ENCODE data around the gene AJUBA. TPM values are rescaled to one million over a fixed set of nuclear protein-coding genes. Genes with fewer than 3 reads are reported as not detected.

Gene AJUBA
- total RNA-seq, 1 experiment from 2014 or later: 28.8 TPM

GRCh38 chr14:23028799-23029198 lies 46.4 kb upstream of the AJUBA start:
- Mint-ChIP-seq H3K4me1 (peaks cover 22% of the 10 kb centered on the region), H3K9me3 (no peaks in the 10 kb centered on the region), H3K36me3 (peaks cover 69% of the 10 kb centered on the region), H3K27ac (no peak overlapping the region; the same call in 1 of the 2 replicates), H3K4me3 (no peak overlapping the region), H3K27me3 (ENCODE audit: low read depth) (no peaks in the 10 kb centered on the region)
- no peak for ATAC-seq
- DNase-seq (ENCODE audit: low spot score): no peak
- no peak for TF ChIP-seq ZNF232 (CRISPR knock-in tag; IDR thresholded peaks at IDR 0.05)
- TF ChIP-seq, protein P1, sequence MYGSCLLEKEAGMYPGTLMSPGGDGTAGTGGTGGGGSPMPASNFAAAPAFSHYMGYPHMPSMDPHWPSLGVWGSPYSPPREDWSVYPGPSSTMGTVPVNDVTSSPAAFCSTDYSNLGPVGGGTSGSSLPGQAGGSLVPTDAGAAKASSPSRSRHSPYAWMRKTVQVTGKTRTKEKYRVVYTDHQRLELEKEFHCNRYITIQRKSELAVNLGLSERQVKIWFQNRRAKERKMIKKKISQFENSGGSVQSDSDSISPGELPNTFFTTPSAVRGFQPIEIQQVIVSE (CRISPR knock-in tag; IDR thresholded peaks at IDR 0.05; ENCODE audit: borderline replicate concordance): no peak
- TF ChIP-seq, protein P2, sequence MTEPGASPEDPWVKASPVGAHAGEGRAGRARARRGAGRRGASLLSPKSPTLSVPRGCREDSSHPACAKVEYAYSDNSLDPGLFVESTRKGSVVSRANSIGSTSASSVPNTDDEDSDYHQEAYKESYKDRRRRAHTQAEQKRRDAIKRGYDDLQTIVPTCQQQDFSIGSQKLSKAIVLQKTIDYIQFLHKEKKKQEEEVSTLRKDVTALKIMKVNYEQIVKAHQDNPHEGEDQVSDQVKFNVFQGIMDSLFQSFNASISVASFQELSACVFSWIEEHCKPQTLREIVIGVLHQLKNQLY (CRISPR knock-in tag; IDR thresholded peaks at IDR 0.05): no peak
- no peak for TF ChIP-seq ARID4B (CRISPR knock-in tag; IDR thresholded peaks at IDR 0.05; ENCODE audit: borderline replicate concordance)
- no peak for TF ChIP-seq SMAD3 (CRISPR knock-in tag; IDR thresholded peaks at IDR 0.05; ENCODE audit: borderline replicate concordance)
- TF ChIP-seq HMGA2 (CRISPR knock-in tag; IDR thresholded peaks at IDR 0.05): no peak
- no peak for TF ChIP-seq NR2C2 (CRISPR knock-in tag; IDR thresholded peaks at IDR 0.05)
- TF ChIP-seq, protein P3, sequence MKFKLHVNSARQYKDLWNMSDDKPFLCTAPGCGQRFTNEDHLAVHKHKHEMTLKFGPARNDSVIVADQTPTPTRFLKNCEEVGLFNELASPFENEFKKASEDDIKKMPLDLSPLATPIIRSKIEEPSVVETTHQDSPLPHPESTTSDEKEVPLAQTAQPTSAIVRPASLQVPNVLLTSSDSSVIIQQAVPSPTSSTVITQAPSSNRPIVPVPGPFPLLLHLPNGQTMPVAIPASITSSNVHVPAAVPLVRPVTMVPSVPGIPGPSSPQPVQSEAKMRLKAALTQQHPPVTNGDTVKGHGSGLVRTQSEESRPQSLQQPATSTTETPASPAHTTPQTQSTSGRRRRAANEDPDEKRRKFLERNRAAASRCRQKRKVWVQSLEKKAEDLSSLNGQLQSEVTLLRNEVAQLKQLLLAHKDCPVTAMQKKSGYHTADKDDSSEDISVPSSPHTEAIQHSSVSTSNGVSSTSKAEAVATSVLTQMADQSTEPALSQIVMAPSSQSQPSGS (CRISPR knock-in tag; IDR thresholded peaks at IDR 0.05; ENCODE audit: borderline replicate concordance, low read depth): no peak
- no peak for TF ChIP-seq TEAD1 (CRISPR knock-in tag; IDR thresholded peaks at IDR 0.05)
- TF ChIP-seq, protein P4, sequence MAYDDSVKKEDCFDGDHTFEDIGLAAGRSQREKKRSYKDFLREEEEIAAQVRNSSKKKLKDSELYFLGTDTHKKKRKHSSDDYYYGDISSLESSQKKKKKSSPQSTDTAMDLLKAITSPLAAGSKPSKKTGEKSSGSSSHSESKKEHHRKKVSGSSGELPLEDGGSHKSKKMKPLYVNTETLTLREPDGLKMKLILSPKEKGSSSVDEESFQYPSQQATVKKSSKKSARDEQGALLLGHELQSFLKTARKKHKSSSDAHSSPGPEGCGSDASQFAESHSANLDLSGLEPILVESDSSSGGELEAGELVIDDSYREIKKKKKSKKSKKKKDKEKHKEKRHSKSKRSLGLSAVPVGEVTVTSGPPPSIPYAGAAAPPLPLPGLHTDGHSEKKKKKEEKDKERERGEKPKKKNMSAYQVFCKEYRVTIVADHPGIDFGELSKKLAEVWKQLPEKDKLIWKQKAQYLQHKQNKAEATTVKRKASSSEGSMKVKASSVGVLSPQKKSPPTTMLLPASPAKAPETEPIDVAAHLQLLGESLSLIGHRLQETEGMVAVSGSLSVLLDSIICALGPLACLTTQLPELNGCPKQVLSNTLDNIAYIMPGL (CRISPR knock-in tag; IDR thresholded peaks at IDR 0.05): no peak
- no peak for TF ChIP-seq ZNF121 (CRISPR knock-in tag; IDR thresholded peaks at IDR 0.05)
- TF ChIP-seq, protein P5, sequence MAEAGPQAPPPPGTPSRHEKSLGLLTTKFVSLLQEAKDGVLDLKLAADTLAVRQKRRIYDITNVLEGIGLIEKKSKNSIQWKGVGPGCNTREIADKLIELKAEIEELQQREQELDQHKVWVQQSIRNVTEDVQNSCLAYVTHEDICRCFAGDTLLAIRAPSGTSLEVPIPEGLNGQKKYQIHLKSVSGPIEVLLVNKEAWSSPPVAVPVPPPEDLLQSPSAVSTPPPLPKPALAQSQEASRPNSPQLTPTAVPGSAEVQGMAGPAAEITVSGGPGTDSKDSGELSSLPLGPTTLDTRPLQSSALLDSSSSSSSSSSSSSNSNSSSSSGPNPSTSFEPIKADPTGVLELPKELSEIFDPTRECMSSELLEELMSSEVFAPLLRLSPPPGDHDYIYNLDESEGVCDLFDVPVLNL (CRISPR knock-in tag; IDR thresholded peaks at IDR 0.05; ENCODE audit: borderline replicate concordance, low read depth): no peak
- TF ChIP-seq MXD4 (CRISPR knock-in tag; IDR thresholded peaks at IDR 0.05; ENCODE audit: borderline replicate concordance): no peak
- TF ChIP-seq, protein P6, sequence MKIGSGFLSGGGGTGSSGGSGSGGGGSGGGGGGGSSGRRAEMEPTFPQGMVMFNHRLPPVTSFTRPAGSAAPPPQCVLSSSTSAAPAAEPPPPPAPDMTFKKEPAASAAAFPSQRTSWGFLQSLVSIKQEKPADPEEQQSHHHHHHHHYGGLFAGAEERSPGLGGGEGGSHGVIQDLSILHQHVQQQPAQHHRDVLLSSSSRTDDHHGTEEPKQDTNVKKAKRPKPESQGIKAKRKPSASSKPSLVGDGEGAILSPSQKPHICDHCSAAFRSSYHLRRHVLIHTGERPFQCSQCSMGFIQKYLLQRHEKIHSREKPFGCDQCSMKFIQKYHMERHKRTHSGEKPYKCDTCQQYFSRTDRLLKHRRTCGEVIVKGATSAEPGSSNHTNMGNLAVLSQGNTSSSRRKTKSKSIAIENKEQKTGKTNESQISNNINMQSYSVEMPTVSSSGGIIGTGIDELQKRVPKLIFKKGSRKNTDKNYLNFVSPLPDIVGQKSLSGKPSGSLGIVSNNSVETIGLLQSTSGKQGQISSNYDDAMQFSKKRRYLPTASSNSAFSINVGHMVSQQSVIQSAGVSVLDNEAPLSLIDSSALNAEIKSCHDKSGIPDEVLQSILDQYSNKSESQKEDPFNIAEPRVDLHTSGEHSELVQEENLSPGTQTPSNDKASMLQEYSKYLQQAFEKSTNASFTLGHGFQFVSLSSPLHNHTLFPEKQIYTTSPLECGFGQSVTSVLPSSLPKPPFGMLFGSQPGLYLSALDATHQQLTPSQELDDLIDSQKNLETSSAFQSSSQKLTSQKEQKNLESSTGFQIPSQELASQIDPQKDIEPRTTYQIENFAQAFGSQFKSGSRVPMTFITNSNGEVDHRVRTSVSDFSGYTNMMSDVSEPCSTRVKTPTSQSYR (CRISPR knock-in tag; IDR thresholded peaks at IDR 0.05): no peak
- TF ChIP-seq CBFB (CRISPR knock-in tag; IDR thresholded peaks at IDR 0.05; ENCODE audit: low read depth): no peak
- no peak for TF ChIP-seq SP1 (CRISPR knock-in tag; conservative IDR thresholded peaks at IDR 0.05)
- no peak for TF ChIP-seq JUN (CRISPR knock-in tag; IDR thresholded peaks at IDR 0.05)
- no peak for TF ChIP-seq TCF7 (CRISPR knock-in tag; IDR thresholded peaks at IDR 0.05; ENCODE audit: low read depth)
- no peak for TF ChIP-seq CREB1 (CRISPR knock-in tag; IDR thresholded peaks at IDR 0.05)
- TF ChIP-seq ELF4 (CRISPR knock-in tag; IDR thresholded peaks at IDR 0.05; ENCODE audit: low read depth): no peak
- ChIA-PET CTCF (interaction anchor here (0.6 to 0.9 kb wide), 2 partner anchors 40 to 43 kb away, joined by 3 to 4 read pairs; no protein-coding TSS in a partner anchor), POLR2A (no interaction called here)

Measured in WTC11 (cell line).